Measurements from ENCODE around the gene PACRG.

The PACRG gene

DNA sequence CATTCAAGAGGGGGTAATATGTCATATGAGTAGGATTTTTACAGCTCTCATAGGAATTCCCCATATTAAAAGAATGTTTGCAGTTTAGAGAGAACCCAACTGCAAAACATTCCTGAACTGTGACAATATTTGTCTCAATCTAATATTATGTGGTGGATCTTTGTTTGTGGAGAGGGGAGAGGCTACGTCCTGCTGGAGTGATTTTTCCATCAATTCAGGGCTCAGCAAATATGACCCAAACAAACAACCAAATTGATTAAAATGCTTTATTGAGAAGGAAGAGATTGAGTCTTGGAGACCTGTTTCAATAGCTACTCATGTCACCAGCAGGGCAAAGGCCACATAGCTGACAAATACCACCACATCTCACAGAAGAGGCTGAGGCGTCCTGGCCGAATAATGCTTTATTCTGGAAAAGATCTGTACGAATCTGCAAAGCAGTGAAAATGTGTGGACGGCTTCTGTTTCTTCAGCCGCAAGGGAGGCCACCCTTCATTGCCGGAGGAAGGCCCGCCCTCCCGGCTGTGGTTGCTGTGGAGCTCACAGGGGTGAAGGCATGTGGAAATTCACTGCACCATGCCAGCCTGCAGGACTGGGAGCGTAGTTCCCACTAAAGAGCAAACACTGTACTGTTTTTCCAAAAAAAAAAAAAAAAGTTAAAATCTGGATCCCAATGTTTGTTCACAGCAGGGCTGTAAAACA is 597.1 kb downstream of the PACRG start:
- no peak for DNase-seq

DNA sequence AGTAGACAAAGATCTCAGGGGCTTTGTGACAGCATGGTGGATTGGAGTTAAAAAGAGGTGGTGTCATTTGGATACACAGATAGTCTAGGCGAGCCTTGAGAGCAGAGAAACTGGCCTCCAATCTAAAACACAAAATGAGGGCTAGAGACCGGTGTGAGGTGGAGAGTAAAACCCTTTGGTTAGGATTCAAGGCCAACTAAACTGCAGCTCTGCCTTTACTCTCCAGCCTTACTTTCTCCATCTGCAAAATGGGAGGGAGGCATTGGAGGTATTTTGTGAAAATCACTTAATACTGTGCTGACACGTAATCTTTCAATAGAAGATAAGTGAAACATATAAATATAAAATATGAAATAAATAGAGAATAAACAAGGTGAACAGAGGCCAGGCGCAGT is 597.6 kb downstream of the PACRG start:
- no peak for DNase-seq

DNA sequence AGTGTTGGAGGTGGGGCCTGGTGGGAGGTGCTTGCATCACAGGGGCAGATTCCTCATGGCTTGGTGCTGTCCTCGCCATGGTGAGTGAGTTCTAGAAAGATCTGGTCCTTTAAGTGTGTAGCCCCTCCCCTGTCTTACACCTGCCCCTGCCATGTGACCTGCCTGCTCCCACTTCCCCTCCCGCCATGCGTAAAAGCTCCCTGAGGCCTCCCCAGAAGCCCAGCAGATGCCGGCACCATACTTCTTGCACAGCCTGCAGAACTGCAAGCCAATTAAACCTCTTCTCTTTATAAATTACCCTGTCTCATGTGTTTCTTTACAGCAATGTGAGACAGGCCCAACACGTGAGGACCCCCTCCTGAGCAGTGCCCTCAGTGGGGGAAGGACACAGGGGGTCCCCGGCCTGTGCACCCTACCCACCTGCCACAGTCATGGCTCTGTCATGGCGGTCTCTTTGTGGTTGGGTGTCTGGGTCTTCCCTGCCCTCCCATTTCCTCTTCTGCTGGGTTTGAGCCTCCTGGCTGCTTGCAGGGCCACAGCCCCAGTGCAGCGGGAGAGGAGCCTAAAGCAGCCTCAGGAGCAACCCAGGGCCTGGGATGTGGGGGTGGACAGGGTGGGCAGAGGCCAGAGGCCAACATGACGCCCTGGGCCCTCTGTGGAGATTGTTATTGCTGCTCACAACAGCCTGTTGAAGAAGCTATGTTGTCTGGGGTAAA is 599.5 kb downstream of the PACRG start:
- no peak for DNase-seq

DNA sequence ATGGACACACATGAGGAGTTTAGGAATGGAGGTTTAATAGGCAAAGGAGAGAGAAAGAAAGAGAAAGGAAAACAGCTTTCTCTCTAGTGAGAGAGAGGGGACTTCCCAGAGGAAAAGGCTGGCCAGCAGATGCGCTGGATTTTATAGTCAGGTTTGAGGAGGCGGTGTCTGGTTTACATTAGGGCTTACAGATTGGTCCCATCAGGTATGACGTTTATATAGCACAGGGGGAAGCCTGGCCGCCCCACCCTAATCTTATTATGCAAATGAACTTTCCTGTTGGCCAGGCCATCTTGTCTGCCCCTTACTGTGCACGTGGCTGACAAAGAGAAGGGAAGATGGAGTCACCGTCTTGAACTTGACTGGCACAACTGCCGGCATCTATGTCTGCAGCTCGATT is 600.1 kb downstream of the PACRG start:
- no peak for DNase-seq

DNA sequence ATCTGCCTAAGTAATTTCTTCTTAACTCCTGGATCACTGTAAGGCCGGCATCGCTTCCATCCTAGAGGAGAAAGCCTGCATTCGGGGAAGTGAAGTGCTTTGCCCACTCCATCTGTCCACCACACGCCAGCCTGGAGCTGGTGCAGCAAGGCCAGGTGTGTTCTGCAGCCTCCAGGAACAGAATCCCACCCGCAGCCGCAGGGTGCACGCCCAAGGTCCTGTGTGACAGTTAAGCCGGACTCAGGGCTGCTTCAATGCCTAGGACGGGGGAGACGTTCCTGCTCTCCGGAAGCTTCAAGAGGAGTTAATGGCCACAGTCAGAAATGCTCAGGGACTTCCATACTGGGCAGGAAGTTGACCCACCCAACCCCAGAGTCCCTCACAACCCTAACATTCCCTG is 600.6 kb downstream of the PACRG start:
- no peak for DNase-seq

DNA sequence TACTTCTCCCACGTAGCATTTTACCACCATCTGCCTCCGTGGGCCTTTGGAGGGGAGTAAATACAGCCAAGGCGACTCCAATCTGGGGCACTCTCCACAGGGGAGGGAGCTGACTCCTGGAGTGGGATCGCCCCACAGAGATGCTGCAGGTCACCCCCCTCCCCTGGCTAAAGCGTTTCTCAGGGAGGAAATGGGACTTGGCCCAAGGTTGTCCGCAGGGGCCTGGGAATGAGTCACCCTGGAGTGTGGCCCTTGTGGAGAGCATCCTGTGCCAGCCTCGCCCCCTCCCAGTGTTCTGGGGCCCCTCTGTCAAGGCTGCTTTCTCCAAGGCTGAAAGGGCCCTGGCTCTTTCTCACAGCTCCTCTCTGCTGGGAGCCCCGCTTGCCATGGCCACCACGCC is 602.2 kb downstream of the PACRG start:
- no peak for DNase-seq

DNA sequence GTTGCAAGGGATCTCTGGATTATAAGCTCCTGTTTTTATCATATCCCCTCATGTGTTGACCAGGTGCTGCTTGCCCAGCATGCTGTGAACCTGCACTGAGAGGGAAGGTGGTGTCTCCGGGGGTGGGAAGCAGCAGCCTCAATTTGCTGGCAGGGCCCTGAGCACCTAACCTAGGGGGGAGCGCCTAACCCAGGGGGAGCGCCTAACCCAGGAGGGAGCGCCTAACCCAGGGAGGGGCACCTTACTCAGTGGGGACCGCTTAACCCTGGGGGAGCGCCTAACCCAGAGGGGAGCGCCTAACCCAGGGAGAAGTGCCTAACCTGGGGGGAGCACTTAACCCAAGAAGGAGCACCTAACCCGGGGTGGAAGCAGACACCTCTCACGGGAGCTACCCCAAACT is 603.5 kb downstream of the PACRG start:
- no peak for DNase-seq

DNA sequence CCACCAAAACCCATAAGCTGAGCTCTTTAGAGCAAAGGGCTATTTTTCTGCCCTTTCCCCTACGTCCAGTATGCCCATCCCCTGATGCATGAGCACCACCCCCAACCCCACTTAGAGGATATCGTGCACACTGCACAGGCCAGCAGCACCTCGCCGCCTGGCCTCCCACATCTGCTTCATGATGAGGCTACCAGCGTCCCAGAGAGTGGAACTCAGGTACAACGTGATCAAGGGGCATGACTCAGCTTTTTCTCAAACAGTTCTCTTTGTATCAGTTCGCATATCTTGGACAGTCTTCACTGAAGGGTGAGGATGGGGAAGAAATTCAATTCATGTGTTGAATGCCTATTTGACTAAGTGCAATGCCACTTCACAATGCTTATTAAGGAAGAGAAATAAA is 604.8 kb downstream of the PACRG start:
- no peak for DNase-seq

DNA sequence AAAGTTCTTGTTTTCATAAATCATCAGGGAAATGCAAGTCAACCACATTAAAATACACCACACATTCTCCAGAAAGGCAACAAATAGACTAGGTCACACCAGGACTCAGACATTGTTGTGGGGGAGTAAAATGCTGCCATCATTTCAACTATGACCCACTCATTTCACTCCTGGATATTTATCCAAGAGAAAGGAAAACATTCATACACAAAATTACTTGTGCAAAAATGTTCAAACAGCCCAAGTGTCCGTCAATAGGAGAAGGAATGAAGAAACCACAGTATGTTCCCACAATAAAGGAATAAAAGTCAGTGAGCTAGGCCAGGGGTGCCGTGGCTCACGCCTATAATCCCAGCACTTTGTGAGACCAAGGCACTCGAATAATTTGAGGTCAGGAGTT is 605.3 kb downstream of the PACRG start:
- no peak for DNase-seq

DNA sequence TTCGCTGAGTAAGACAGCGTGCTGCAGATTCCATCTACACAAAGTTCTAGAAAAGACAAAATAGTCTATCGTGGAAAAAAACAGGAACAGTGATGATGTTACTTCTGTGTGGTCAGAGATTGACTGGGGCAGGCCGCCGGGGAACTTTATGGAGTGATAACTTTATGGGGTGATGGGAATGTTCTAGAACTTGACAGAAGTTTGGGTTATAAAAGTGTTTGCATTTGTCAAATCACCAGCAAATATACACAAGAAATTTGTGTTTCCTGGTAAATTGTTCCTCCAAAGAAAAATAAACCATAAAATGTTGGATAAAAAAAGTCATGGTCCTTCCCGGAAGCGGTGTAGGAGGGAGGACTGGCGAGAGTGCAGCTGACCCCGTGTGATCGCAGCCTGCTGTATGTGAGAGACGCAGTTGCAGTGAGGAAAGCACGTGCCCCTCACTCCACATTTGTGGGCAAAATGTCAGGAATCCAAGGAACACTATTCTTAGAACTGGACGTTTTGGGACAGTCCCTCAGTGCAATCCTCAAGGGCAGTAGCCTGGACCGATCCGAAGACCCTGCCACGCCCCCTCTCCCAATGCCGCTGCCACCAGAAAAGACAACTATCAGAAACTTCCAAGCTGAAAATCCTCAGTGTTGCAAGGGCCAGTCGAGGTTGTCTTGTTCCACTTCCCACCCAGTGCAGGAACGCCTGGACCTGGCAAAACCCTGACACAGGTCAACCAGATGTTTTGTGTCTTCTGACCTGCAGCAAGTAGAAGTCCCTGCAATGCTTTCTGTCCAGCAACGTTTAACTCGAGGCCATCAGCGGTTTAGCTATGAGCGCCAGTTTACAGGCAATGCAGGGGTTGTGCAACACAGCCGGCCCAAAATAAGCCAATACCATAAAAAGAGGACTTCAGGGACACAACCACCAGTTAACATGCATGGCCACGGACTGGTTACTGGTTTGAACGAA is 606.2 kb downstream of the PACRG start:
- no peak for DNase-seq

DNA sequence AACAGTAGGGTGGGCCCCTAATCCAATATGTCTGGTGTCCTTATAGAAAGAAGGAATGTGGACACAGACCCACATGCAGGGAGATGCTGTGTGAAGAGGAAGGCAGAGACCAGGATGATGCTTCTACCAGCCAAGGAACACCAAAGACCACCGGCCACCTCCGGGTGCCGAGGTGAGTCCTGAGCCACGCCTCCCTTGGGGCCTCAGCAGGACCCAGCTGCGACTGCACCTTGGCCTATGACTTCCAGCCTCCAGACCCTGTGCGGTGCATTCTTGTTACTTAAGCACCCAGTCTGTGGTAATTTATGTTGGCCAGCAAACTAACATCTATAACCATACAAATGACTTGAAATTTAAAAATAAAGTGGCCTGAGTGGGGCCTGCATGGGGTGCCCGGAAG is 607.3 kb downstream of the PACRG start:
- no peak for DNase-seq

DNA sequence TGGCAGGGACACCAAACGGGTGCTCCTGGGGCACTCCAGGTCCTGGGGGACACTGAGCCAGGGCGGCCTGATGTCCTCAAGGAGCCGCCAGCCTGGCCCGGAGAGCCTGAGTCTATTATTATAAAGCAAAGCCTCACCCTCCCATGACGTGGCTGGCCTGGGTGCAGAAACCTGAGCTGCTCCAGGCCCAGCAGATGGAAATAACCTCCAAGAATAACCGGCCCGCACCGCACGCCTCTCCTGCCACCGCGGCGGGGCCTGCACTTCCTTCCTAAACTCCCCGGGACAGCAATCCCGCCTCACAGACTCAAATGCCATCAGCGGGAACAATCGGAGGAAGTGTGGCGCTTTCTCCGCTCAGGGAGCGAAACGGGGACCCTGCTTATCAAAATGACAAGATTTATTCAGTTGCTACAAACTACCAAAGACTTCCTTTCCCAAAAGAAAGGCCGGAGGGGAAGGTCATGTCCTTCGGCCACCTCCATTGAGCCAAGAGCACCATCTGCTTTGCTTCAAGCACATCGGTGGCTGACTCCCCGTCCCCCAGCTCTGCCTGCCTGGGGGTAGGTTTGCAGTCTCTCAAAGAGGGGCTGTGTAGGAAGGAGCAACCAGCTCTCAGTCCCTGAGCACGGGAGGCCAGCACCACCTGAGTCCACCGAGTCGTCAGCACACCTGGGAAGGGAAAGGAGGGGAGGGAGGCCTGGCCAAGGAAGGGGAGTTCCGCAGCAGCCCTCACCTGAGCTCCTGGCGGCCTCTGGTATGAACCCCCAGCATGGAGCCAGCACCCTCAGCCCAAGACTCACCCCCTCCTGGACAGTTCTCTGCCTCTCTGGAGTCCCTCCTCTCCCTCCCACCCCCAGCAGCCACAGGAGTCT is 608.1 kb downstream of the PACRG start:
- no peak for DNase-seq

DNA sequence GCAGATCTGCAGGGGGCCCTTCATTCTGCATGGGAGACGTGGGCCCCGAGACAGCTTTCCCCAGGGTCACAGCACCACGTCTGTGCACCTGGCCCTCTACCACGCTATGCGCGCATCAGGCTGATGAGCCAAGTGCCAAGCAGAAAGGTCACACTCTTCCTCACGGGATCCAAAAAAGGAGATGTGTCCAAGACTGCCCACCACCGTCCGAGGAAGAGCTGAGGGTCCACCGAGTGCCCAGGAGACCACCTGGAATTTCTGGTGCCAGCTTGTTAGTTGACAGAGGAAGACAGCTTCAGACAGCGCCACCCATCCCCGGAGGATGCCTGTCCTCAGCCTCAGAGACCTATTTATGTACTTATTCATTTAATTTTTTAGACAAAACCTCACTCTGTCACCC is 609.2 kb downstream of the PACRG start:
- DNase-seq: no peak

DNA sequence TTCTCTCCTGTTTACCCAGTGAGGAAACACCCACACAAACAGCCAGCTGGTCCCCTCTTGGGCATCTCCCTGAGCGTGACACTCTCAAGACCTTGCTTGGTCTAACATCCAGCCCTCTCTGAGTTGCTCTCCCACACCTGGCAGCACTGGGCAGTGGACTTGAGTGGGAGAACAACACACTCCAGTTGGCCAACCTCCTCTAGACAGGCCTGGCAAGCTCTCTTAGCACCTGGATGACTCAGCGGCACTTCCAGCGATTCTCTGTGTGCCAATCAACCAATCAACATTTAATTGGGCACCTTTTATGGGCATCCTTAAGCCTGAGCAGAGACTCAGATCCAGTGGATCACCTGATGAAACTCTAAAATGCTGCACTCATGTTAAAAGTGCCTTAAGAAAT is 610.2 kb downstream of the PACRG start:
- DNase-seq: no peak

DNA sequence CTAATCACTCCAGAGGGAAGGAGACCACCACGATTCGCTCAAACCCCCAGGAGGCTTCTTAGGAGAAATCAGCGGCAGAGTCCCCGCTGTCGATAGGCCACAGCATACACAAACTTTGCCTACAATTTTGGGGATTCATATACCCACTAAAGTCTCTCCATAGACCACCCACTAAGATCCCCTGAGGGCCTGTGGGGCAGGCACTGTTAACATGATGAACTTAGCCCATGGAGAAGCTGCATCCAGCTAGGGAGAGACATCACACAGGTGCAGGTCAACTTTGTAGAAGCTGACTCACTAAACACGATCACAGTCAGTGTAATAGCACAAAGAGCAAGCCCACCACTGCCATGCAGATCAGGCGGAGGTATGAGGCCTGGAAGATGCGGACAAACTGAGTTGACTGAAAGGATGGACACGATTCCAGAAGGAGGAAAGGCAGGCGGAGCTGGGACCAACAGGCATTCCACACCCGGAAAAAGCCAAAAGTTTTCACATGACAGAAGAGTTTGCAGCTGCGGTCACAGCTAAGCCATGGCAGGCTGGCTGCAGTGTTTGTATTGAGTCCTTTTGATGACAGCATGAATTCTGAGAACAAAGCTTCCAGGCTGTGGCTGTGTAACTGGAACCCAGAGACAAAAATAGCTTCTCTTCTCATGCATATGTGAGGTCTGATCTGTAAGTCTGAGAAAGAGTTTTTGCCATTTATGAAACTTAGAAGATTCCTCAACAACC is 611.1 kb downstream of the PACRG start:
- no peak for DNase-seq

DNA sequence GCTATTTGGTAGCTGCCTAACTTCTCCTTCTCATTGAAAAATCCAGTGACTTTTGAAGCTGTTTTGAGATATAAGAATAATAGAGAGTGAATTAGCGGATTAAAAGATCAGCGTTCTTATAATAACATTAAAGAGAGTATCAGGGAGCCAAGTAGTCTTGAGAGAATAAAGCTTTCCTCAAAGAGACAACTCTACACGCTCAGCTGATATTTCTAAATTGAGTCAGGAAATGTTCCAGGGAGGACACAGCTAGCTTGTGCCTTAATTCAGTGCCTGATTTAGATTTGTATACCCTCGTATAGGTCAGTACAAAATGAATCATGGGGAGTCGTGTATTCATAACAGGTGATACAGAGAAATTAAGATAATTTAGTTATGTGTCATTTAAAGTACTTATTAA is 611.7 kb downstream of the PACRG start:
- DNase-seq: no peak

DNA sequence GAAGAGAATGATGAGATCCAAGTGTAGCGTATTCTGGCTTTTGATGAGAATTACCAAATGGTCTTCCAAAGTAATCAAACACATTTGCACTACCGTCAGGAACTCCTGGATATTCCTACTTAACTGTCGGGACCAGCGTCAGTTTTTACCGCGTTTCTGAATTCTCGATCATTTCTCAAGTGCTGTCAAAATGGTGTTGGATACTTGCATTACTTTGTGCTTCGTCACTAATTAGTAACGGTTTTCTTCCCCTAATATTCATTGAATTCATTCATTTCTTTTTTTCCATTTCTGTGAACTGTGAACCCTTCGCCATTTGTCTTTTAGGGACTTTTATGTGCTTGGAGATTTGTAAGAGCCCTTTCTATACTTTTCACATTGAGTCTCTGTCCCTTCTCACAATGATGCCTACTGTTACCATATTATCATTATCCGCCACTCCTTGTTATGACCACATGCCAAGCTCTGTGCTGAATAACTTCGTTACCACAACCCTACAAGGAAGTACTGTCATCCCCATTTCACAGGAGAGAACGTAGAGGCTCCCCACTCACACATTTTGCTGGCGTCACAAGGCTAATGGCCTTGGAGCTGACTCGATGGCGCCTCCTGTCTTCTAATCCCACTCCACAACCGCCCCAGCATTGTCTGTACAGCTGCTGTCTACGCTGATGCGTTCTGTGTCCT is 612.6 kb downstream of the PACRG start:
- DNase-seq: no peak

DNA sequence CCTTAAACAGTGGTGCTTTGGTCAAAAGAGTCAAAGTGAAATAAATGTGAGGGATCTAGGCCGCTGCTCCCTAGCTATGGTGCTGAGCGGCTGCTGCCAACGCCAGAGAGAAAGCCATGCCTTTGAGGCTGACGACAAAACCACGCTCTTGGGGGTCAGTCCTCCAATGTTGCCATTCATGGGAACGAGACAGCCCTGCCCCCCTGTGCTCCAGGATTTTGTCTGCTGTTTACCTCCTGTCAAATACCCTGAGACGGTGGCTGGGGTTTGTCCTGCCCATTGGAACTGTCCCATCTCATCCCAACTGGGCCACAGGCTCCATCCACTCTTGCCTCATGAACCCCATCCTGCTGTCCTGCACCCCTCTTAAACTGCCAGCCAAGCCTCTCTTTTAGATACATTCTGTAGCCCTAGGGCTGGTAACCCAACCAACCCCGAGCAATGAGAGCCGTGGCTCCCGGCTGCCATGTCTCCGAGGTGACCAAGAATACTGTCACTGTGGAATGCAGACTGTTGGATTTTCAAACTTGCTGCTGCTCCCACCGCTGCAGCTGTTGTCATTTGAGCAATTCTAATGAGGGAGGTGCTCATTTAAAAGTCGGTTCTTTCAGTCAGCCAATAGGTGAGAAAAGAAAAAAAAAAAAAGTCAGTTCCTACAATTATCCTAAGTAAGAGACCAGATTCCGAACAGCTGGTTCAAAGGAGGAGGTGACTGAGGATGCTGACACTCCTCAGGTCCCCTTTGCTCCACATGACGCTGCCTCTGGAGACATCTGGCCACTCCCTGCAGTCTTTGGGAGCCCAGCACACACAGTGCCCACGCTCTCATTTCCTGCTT is 613.7 kb downstream of the PACRG start:
- no peak for DNase-seq

DNA sequence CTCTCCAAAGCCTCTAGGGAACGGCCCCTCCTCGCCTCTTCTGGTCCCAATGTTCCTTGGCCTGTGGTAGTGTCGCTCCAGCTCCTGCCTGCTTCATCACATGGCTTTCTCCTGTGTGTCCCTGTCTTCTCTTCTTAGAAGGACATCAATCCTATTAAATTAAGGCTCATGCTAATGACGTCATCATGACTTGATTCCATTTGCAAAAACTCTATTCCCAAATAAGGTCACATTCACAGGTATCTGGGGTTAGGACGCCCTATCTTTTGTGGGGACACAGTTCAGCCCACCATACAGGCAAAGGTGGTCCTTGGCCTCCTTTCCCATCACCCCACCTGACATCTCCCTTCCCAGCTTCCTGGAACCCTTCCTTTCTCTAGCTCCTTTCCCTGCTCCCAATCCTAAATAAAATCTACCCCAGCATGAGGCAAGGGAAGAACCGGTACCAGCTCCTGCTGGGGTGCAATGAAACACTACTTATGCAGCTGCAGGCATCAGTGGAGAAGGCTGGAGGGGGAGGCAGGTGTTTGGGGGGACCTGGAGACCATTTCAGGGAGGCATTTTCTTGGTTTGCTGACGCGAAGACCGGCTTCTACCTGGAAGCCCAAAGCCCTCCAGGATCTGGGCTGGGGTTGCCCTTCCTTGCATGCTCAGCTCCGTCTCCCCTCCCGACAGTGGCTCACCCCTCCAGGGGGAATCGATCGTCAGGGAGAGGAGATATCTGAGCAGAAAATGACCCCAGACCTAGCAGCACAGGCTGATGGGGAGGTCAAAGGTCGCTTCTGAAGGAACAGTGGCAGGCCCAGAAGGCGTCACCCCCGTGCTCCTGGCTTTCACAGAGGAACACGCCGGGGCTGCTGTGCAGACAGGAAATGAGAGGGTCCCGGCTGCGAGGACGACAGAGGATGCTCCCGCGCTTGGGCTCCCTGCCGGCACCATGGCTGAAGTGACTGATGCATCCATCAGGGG is 615.1 kb downstream of the PACRG start:
- DNase-seq: no peak

Measured in CD4-positive, alpha-beta T cell treated with Interleukin-4 for 4 hours (primary cell).